NCI-H1436 (cell line): ENCODE results near the gene GRM4.
"Not testable (repeated sequence)": the region's sequence is repeated elsewhere in the genome, so short reads cannot be mapped to it uniquely, and the experiment has no call there.

Experiments
- DNase-seq: peaks from one replicate; lab custom pipeline; 2025; lab: John Stamatoyannopoulos, UW

Gene GRM4

GRCh38 chr6:34021554-34022190 lies 124.2 kb downstream of the GRM4 start:
- no peak for DNase-seq

GRCh38 chr6:34020807-34021553 lies 124.9 kb downstream of the GRM4 start:
- peak; percentile 67 for DNase-seq

DNA sequence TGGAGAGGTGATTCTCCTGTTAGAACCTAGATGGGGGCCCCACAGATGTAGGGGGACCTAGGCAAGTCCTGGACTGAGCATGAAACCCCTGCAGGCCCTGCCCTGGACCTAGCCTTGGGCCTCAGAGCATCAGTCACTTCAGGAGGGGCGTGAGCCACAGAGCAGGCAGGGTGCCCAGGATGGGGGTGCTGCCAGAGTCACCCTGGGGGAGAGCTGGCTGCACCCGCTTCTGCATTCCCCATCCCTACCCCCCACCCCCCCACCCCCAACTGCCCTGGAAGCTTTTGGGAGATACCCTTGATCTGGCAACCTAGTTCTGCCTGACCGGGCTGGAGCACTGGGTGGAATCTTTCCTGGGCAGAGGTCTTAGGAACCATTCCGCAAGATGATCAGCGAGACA lies 125.6 kb downstream of the GRM4 start:
- no peak for DNase-seq

DNA sequence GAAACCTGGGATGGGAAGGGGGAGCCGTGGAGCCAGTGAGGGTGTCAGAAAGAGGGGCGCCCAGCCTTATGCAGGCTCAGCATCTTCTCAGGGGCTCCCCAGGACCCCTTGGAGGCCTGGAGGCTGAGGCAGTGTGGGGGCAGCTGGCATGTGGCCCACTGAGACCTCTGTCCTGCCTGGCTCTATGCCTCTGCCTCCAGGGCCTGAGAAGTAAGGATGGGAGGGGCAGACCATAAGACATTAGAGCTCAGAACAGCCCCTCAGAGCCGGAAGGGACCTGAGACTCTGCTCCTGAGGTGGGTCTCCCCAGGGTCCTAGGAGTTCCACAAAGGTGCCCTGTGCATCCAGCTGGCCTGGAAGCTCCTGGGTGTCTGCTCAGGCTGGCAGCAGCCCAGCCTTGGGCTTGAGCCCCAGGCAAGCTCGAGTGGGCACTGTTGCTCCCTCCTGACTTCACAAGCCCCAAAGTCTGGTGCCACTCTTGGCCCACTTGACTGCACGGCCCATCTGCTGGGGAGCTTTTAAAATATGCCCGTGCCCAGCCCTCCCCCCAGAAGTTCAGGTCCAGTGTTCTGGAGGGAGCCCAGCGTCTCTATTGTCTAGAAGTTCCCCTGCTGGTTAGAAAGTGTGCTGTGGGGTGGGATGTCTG lies 126.8 kb downstream of the GRM4 start:
- no peak for DNase-seq

DNA sequence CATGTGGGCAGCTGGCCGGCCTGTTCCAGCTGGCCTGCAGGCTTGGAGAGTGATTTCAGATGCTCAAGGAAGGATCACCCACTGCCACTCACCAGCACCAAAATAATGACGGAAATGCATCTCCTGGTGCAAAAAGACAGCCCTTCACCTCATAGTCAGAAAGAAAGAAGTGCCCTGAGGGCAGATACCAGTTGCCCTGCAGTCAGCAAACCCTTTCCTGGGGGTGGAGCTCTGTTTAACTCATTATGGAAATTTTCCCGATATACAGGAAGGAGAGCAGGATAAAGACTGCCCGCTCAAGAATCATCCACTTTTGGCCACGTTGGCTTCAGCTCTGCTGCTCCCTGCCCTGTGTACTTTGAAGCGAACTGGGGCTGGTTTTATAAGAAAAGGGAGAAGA lies 127.9 kb downstream of the GRM4 start:
- peak; percentile 76 for DNase-seq

GRCh38 chr6:34017106-34017805 lies 128.6 kb downstream of the GRM4 start:
- DNase-seq = no peak

GRCh38 chr6:34016573-34016972 lies 129.3 kb downstream of the GRM4 start:
- not testable (repeated sequence) for DNase-seq

GRCh38 chr6:34015586-34015985 lies 130.3 kb downstream of the GRM4 start:
- no peak for DNase-seq

GRCh38 chr6:34011264-34011663 lies 134.6 kb downstream of the GRM4 start:
- DNase-seq = no peak

DNA sequence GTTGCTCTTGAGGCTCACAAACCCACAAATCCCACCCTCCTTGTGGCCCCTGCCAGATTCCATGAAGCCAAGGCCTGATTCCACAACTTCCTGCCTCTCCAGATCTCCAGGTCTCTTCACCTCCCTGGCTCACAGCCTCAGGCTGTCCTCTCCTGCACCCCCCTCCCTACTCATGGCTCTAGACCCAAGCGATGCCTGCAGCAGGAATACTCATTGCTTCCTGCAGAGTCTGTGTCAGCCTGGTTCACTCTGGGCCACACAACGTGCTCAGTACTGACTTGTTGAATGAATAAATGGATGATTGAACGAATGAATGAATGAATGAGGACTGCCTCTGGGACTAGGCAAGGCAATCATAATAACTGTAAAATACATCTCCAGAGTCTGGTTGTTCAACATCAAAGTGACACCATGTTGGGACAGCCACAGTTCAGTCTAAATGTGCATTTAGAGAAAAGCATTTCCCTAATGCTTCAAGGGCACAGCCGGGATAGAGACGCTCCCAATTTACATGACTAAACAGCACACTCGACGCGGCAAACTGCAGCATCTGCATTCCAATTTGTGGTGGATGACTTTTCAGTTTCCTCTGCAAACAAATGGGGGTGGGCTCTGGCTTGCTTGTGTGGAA lies 139.9 kb downstream of the GRM4 start:
- no peak for DNase-seq

DNA sequence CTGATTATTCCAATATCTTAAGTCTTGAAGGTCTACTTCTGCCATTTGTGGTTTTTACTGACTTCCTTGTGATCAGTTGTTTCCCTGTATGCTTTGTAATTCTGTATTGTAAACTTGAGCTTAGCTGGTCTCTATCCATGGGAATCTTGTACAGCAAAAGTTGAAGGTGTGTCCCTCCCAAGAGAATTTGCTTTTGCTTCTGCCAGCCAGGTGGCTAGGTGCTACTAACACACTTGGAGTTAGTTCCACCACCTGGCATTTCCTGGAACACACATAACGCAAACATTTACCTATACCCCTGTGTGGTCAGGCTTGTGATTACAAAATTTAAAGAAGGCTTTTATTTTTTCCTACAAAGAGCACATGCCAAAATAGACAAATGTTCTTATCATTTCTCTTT lies 141.2 kb downstream of the GRM4 start:
- DNase-seq = no peak

DNA sequence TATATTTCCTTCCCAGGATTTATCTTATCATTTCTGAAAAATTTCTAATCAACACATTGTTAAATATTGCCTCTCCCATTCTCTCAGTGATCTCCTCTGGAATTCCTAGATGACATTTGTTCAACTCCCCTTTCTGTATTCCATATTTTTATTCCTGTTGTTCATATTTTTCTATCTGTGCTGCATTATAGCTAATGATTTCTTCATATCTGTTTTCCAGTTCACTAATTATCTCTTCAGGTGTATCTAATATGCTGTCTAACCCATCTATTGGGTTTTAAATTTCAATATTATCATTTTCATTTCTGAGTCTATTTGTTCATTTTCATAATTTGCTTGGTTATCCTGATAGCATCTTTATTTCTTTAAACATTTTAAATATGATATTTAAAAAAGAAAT lies 141.9 kb downstream of the GRM4 start:
- no peak for DNase-seq

GRCh38 chr6:34001706-34002621 lies 143.9 kb downstream of the GRM4 start:
- DNase-seq = no peak

- no peak for DNase-seq
Observed at GRCh38 chr6:34000281-34000680, 145.6 kb downstream of the GRM4 start.

DNA sequence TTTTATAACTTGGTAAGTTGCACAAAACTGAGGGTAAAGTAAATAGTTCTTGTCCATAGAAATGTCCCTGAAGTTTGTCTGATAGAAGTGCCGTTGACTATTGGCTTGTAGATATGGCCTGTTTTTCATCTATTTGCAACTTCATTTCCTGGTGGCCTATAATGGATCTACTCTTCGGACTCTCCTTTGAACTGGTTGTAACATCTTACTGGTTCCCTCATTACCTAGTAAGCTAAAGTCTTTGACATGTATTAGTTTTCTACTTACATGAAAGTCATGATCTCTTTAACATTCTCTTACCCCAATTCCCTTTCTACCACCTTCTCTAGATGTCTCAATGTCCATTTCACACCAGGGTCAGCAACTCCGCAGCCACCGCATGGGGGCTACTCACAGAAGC lies 146.3 kb downstream of the GRM4 start:
- DNase-seq = no peak

GRCh38 chr6:33998660-33999059 lies 147.2 kb downstream of the GRM4 start:
- no peak for DNase-seq

- no peak for DNase-seq
Observed at GRCh38 chr6:33997265-33997664, 148.6 kb downstream of the GRM4 start.

- DNase-seq = no peak
Observed at GRCh38 chr6:33996120-33996475, 149.8 kb downstream of the GRM4 start.

- no peak for DNase-seq
Observed at GRCh38 chr6:33995309-33996119, 150.4 kb downstream of the GRM4 start.
